Mesendoderm (in vitro differentiated cells): Measurements from ENCODE around the gene KCNS1. TPM values are rescaled to one million over a fixed set of nuclear protein-coding genes. Genes with fewer than 3 reads are reported as not detected.
"Not testable (repeated sequence)": the region's sequence is repeated elsewhere in the genome, so short reads cannot be mapped to it uniquely, and the experiment has no call there.

Experiments
- DNase-seq: peaks from one replicate; pipeline ENCODE4 v3.0.0; 2013
- H2AK5ac ChIP-seq: 2 replicates; pipeline ENCODE4 v1.6.1; 2013; ENCODE audit warnings: low read length, inconsistent platforms
- H2BK120ac ChIP-seq: 2 replicates; pipeline ENCODE4 v1.6.1; 2013; ENCODE audit warnings: low read depth, mild to moderate bottlenecking, low read length, moderate library complexity, mixed read lengths
- H2BK15ac ChIP-seq: replicated peaks from 2 replicates; pipeline ENCODE4 v1.6.1; 2013; ENCODE audit warnings: low read depth, mild to moderate bottlenecking, moderate library complexity
- H2BK5ac ChIP-seq: 2 replicates; pipeline ENCODE4 v1.6.1; 2013; ENCODE audit warnings: low read length, inconsistent platforms
- H3K18ac ChIP-seq: 2 replicates; pipeline ENCODE4 v1.6.1; 2013; ENCODE audit warnings: mild to moderate bottlenecking, low read length, mixed read lengths
- H3K23ac ChIP-seq: one replicate; pipeline ENCODE4 v1.6.1; 2013; ENCODE audit warnings: low read length
- H3K27ac ChIP-seq: 2 replicates; pipeline ENCODE4 v1.5.1; 2013; ENCODE audit warnings: low read depth, mild to moderate bottlenecking, inconsistent platforms, low read length, moderate library complexity
- H3K27me3 ChIP-seq: 2 replicates; pipeline ENCODE4 v1.6.1; 2013; ENCODE audit warnings: low read length, control low read depth, mild to moderate bottlenecking, inconsistent platforms; ENCODE audit not compliant: insufficient read depth, poor library complexity
- H3K36me3 ChIP-seq: 2 replicates; pipeline ENCODE4 v1.6.1; 2013; ENCODE audit warnings: low read length, inconsistent platforms; ENCODE audit not compliant: control insufficient read depth, insufficient read depth
- H3K4ac ChIP-seq: one replicate; pipeline ENCODE4 v1.6.1; 2013; ENCODE audit warnings: low read depth, mild to moderate bottlenecking, low read length, moderate library complexity
- H3K4me1 ChIP-seq: 2 replicates; pipeline ENCODE4 v1.6.1; 2013; ENCODE audit warnings: low read depth, low read length, inconsistent platforms; ENCODE audit not compliant: control insufficient read depth
- H3K4me2 ChIP-seq: 2 replicates; pipeline ENCODE4 v1.6.1; 2013; ENCODE audit warnings: low read length
- H3K4me3 ChIP-seq: 2 replicates; pipeline ENCODE4 v1.5.1; 2013; ENCODE audit warnings: mild to moderate bottlenecking, low read length
- H3K56ac ChIP-seq: one replicate; pipeline ENCODE4 v1.6.1; 2013; ENCODE audit warnings: low read length
- H3K79me1 ChIP-seq: 2 replicates; pipeline ENCODE4 v1.6.1; 2013; ENCODE audit warnings: low read length, inconsistent platforms
- H3K79me2 ChIP-seq: 2 replicates; pipeline ENCODE4 v1.6.1; 2013; ENCODE audit warnings: mild to moderate bottlenecking, low read length; ENCODE audit not compliant: control insufficient read depth, insufficient read depth
- H3K9ac ChIP-seq: 2 replicates; pipeline ENCODE4 v1.6.1; 2013; ENCODE audit warnings: low read length, inconsistent platforms
- H4K5ac ChIP-seq: one replicate; pipeline ENCODE4 v1.6.1; 2013; ENCODE audit warnings: low read length
- H4K8ac ChIP-seq: one replicate; pipeline ENCODE4 v1.6.1; 2013; ENCODE audit warnings: low read depth, mild to moderate bottlenecking, control low read depth, low read length, moderate library complexity
- WGBS: extraction: QIAGEN DNeasy Blood & Tissue Kit; methylation state at CpG from one replicate; pipeline ENCODE4 v1.1.7; 2013; ENCODE audit warnings: low lambda C conversion rate, missing lambda C conversion rate; ENCODE audit not compliant: insufficient coverage; ENCODE audit errors: extremely low coverage; 5-methylcytosine and 5-hydroxymethylcytosine counted together
- polyA plus RNA-seq, 2 experiments: library from polyadenylated mRNA; stranded (reverse); fragments of 200-250 nt; gene quantifications; one replicate each; pipeline ENCODE4 v1.2.3, GENCODE V29; 2013

Gene KCNS1, protein sequence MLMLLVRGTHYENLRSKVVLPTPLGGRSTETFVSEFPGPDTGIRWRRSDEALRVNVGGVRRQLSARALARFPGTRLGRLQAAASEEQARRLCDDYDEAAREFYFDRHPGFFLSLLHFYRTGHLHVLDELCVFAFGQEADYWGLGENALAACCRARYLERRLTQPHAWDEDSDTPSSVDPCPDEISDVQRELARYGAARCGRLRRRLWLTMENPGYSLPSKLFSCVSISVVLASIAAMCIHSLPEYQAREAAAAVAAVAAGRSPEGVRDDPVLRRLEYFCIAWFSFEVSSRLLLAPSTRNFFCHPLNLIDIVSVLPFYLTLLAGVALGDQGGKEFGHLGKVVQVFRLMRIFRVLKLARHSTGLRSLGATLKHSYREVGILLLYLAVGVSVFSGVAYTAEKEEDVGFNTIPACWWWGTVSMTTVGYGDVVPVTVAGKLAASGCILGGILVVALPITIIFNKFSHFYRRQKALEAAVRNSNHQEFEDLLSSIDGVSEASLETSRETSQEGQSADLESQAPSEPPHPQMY
- 1.5 TPM for polyA plus RNA-seq (2013, experiment 1 of 2)
- 1.6 TPM for polyA plus RNA-seq (2013, experiment 2 of 2)

DNA sequence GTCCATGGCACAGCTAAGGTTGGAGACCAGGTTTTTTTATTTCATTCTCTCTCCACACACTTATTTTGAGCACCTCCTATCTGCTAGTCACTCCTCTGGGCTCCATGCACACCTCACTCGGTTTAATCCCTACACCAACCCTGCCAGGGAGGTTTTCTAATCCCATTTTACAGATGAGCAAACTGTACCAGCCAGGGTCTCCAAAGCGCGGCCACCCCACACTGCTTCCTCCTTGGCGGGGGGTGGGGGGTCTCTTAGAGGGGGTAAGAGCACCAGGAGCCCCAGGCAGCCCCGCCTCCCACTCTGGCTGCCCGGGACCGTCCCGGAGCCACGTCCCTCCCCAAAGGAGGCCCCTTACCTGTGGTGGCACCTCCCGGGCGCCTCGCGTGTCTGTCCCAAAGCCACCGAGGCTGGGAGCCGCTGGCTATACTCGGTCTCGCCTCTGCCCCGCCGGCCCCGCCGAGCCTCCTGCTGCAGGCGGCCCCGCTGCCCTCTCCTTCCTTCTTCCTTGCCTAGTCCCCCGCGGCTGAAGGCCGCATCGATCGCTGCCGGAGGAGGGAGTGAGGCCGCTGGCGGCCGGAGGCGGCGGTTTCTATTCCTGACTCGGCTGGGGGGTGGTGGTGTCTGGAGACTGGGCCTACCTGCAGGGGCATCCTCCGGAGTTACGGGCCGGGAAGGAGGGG, at the start of gene KCNS1:
KCNS1 (minus strand) TSS at position 565 of the 683 bp plus-strand sequence. CDS start 1,891 bp downstream, outside the sequence.
- WGBS, result no CpG with 5 or more reads among the region's 38 CpGs
- Histone ChIP-seq H3K4me3 (no peak within 1 kb of the TSS), H3K27me3 (no peaks in the 10 kb centered on the region)

DNA sequence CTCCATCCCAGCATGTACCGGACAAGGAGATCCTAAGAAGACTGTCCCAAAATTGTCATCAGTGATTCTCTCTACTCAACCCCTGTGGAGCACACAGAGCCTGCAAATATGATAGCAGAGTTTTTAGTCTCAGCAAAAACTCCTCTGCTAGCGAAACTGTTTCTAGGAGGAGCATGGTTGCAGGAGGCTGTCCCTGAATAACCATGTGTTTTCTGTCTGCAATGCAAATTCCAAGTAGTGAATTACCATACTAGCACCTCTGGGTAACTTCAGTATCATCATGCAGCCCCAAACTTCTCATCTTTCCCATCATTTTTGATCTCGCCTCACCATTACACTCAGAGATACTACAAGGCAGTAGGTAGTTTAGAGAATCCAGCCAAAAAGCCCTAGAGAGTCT, 48.1 kb upstream of the KCNS1 start:
- H4K8ac ChIP-seq, result no peak overlapping the region
- no CpG with 5 or more reads among the region's 3 CpGs for WGBS
- no peak for DNase-seq
- no peaks in the 10 kb centered on the region for H3K27me3 ChIP-seq
- H3K4ac ChIP-seq, result no peak overlapping the region
- no peak overlapping the region for H3K18ac ChIP-seq
- H3K56ac ChIP-seq, result no peak overlapping the region
- H3K9ac ChIP-seq, result no peak overlapping the region
- H3K79me1 ChIP-seq, result no peaks in the 10 kb centered on the region
- no peak overlapping the region for H2BK120ac ChIP-seq
- no peak overlapping the region for H3K23ac ChIP-seq
- H2BK15ac ChIP-seq, result no peak overlapping the region
- no peaks in the 10 kb centered on the region for H3K36me3 ChIP-seq
- no peak overlapping the region for H3K27ac ChIP-seq
- no peak overlapping the region for H3K4me2 ChIP-seq
- H4K5ac ChIP-seq, result no peak overlapping the region
- H2AK5ac ChIP-seq, result no peak overlapping the region
- H3K4me1 ChIP-seq, result no peaks in the 10 kb centered on the region
- H2BK5ac ChIP-seq, result no peak overlapping the region
- no peaks in the 10 kb centered on the region for H3K79me2 ChIP-seq
- H3K4me3 ChIP-seq, result no peak overlapping the region

More for the DNA sequence above, at the start of gene KCNS1:
- H2BK15ac ChIP-seq, result no peak within 1 kb of the TSS
- peaks cover 1% of the 10 kb centered on the region for H3K4me1 ChIP-seq
- peak within 1 kb of the TSS; percentile 41 for H3K4me2 ChIP-seq
- H3K18ac ChIP-seq, result peak within 1 kb of the TSS; percentile 5
- H4K5ac ChIP-seq, result no peak within 1 kb of the TSS
- H3K56ac ChIP-seq, result peak within 1 kb of the TSS; percentile 79
- no peak within 1 kb of the TSS for H3K4ac ChIP-seq
- no peak within 1 kb of the TSS for H2BK5ac ChIP-seq
- H2AK5ac ChIP-seq, result no peak within 1 kb of the TSS
- no peaks in the 10 kb centered on the region for H3K79me2 ChIP-seq
- H3K23ac ChIP-seq, result no peak within 1 kb of the TSS
- H3K9ac ChIP-seq, result peak within 1 kb of the TSS; percentile 61
- H2BK120ac ChIP-seq, result no peak within 1 kb of the TSS
- no peaks in the 10 kb centered on the region for H3K79me1 ChIP-seq
- DNase-seq, result peak; percentile 85
- no peak within 1 kb of the TSS for H4K8ac ChIP-seq
- H3K27ac ChIP-seq, result no peak within 1 kb of the TSS
- H3K36me3 ChIP-seq, result no peaks in the 10 kb centered on the region

DNA sequence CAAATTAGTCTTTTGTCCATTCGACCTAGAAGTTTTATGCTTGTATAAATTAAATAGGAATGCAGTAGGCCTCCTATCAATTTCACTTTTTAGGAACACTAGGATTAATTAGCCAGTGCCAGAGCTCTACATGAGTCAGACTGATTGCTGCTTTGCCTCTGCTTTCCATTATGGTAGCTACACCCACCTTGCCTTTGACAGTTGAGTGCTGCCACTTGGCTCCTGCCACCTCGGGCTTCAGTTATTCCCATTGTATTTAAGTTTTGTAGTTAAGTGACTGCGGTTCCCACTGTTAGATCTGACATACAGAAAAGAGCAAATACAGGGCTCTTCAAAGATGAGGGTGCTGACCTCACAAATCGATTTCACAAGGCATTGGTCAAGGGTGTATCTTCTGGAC, 39.9 kb upstream of the KCNS1 start:
- no peak overlapping the region for H3K27ac ChIP-seq
- no peak overlapping the region for H3K23ac ChIP-seq
- H3K9ac ChIP-seq, result no peak overlapping the region
- no peaks in the 10 kb centered on the region for H3K36me3 ChIP-seq
- no peaks in the 10 kb centered on the region for H3K27me3 ChIP-seq
- H3K56ac ChIP-seq, result no peak overlapping the region
- no peaks in the 10 kb centered on the region for H3K79me2 ChIP-seq
- H4K5ac ChIP-seq, result no peak overlapping the region
- no peaks in the 10 kb centered on the region for H3K79me1 ChIP-seq
- no peak overlapping the region for H2BK15ac ChIP-seq
- H2BK5ac ChIP-seq, result no peak overlapping the region
- no peak overlapping the region for H3K4ac ChIP-seq
- H3K18ac ChIP-seq, result no peak overlapping the region
- DNase-seq, result no peak
- WGBS, result no CpG with 5 or more reads among the region's 4 CpGs
- no peak overlapping the region for H2AK5ac ChIP-seq
- H2BK120ac ChIP-seq, result no peak overlapping the region
- H4K8ac ChIP-seq, result no peak overlapping the region
- H3K4me3 ChIP-seq, result no peak overlapping the region
- H3K4me1 ChIP-seq, result no peaks in the 10 kb centered on the region
- no peak overlapping the region for H3K4me2 ChIP-seq

DNA sequence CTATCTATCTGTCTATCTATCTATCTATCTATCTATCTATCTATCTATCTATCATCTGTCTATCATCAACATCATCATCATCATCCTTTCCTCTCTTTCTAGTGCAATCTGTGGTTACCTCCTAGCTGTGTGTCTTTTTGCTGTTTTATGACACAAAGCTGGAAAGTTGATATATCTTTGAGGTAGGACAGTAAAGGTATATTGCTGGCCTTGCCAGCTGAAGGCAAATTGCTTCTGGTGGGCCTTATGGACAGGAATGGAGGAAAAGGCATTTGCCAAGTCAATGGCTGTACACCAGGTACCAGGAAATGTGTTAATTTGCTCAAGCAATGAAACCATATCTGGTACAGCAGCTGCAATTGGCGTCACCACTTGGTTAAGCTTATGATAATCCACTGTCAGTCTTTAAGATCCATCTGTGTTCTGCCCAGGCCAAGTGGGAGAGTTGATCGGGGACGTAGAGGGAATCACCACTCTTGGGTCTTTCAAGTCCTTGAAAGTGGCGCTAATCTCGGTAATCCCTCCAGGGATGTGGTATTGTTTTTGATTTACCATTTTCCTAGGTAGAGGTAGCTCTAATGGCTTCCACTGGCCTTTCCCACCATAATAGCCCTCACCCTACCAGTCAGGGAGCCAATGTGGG, 38.9 kb upstream of the KCNS1 start:
- not testable (repeated sequence) for H2BK120ac ChIP-seq, H3K79me2 ChIP-seq, H3K23ac ChIP-seq, H3K56ac ChIP-seq, H4K5ac ChIP-seq, H3K9ac ChIP-seq, H2BK15ac ChIP-seq, H2BK5ac ChIP-seq, H3K36me3 ChIP-seq, H3K27ac ChIP-seq, DNase-seq, H3K4me1 ChIP-seq, H3K4ac ChIP-seq, H2AK5ac ChIP-seq, H3K18ac ChIP-seq, H3K4me2 ChIP-seq, H3K4me3 ChIP-seq, H4K8ac ChIP-seq, H3K27me3 ChIP-seq, H3K79me1 ChIP-seq
- no CpG with 5 or more reads among the region's 5 CpGs for WGBS

DNA sequence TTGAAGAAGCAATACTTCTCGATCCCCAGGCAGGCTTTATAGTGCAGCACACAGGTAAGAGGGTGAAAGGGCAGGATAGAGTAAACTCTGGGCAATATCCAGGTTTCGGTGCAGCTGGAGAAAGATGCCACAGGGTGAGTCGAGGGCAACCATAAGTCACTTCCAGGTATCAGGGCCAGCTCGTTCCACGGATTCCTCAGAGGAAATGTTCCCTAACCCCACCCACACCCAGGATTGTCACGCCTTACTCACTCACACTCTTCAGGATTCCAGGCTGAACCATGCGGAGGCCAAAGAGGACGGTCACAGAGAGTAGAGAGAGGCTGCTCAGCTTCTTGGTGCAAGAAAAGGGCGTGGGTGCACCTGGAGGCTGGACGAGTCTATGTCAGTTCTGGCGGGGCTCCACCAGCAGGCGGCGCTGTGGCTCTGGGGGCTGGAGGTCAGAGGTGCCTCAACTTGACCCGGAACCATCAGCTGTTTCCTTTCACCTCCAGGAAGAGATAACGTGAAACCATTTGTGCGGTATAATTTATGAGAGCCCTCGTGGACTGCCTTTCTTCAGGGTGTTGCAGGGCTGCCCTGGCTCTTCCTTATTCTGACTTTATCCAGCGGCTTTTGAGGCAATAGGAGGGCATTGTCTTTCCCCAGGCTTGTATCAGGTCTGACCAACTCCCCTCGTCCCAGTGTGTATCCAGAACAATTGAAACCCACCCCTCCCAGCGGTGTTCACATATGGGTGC, 37.8 kb upstream of the KCNS1 start:
- no peaks in the 10 kb centered on the region for H3K27me3 ChIP-seq
- no peaks in the 10 kb centered on the region for H3K79me1 ChIP-seq
- no peaks in the 10 kb centered on the region for H3K4me1 ChIP-seq
- no peak overlapping the region for H4K5ac ChIP-seq
- H4K8ac ChIP-seq, result no peak overlapping the region
- H3K4ac ChIP-seq, result no peak overlapping the region
- no peak overlapping the region for H3K4me2 ChIP-seq
- no CpG with 5 or more reads among the region's 20 CpGs for WGBS
- no peaks in the 10 kb centered on the region for H3K36me3 ChIP-seq
- peak; percentile 74 for DNase-seq
- H3K79me2 ChIP-seq, result no peaks in the 10 kb centered on the region
- no peak overlapping the region for H3K56ac ChIP-seq
- no peak overlapping the region for H3K23ac ChIP-seq
- H2AK5ac ChIP-seq, result no peak overlapping the region
- no peak overlapping the region for H3K27ac ChIP-seq
- H3K9ac ChIP-seq, result no peak overlapping the region
- no peak overlapping the region for H2BK120ac ChIP-seq
- H2BK15ac ChIP-seq, result no peak overlapping the region
- H3K18ac ChIP-seq, result no peak overlapping the region
- no peak overlapping the region for H3K4me3 ChIP-seq
- no peak overlapping the region for H2BK5ac ChIP-seq
